HUES6 (cell line): ENCODE results near the gene NEUROG1.
"Not testable (repeated sequence)": the region's sequence is repeated elsewhere in the genome, so short reads cannot be mapped to it uniquely, and the experiment has no call there.

Experiments used
- H3K27ac ChIP-seq: 2 replicates; pipeline ENCODE4 v1.7.0; 2013; ENCODE audit warnings: low read depth, mild to moderate bottlenecking, low read length, inconsistent platforms
- H3K27me3 ChIP-seq: 2 replicates; pipeline ENCODE4 v1.6.1; 2013; ENCODE audit warnings: low read length; ENCODE audit not compliant: control insufficient read depth, insufficient read depth
- H3K36me3 ChIP-seq: 2 replicates; pipeline ENCODE4 v1.6.1; 2013; ENCODE audit warnings: low read length; ENCODE audit not compliant: control insufficient read depth, insufficient read depth
- H3K4me1 ChIP-seq: 2 replicates; pipeline ENCODE4 v1.6.1; 2013; ENCODE audit warnings: low read length; ENCODE audit not compliant: control insufficient read depth, insufficient read depth
- H3K4me3 ChIP-seq: 2 replicates; pipeline ENCODE4 v1.5.1; 2013; ENCODE audit warnings: low read depth, low read length
- H3K9ac ChIP-seq: one replicate; pipeline ENCODE4 v1.6.1; 2013; ENCODE audit warnings: mild to moderate bottlenecking, low read length
- H3K9me3 ChIP-seq: 2 replicates; pipeline ENCODE4 v1.6.1; 2013; ENCODE audit warnings: low read depth, low read length; ENCODE audit not compliant: control insufficient read depth, insufficient read depth

Gene NEUROG1

DNA sequence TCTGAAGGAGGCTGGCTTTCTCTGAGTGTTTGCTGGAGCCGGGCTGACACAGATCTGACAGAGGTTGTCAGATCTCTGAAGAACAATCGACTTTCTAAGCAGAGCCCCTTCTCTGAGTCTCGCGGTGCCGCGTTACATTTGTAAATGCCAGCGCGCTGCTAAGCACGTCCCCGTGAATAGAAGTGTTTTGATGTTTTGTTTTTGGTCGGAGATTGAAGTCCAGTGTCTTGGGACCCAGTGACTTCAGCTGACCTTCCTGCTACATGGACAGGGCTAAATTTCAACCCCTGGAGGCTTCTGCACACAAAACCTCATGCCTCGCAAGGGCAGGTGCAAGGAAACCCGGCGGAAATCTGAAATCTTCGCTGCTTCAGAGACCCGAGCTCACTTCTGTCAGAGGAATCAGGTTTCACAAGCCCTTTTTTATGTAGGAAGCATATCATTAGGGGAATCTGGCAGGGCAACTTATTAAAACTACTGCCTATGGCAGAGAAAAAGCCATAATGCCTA, 27.2 kb downstream of the NEUROG1 start:
- H3K27me3 ChIP-seq, result peaks cover 87% of the 10 kb centered on the region

DNA sequence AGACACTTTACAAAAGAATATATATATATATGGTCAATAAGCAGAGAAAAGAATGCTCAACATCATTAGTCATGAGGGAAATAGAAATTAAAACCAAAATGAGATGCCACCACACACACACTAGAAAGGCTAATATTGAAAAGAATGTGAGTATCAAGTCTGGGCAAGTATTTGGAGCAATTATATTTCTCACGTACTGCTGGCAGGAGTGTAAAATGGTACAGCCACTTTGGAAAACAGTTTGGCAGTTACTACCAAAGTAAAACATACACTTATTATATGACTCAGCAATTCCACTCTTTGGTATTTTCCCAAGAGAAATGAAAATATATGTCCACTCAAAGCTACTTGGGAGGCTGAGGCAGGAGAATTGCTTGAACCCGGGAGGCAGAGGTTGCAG, 29.8 kb downstream of the NEUROG1 start:
- Histone ChIP-seq H3K9me3 (no peaks in the 10 kb centered on the region), H3K4me1 (peaks cover 3% of the 10 kb centered on the region; the same call in 1 of the 2 replicates), H3K36me3 (no peaks in the 10 kb centered on the region), H3K27ac (no peak overlapping the region), H3K9ac (no peak overlapping the region), H3K4me3 (no peak overlapping the region), H3K27me3 (peaks cover 97% of the 10 kb centered on the region)

More for the DNA sequence above, 27.2 kb downstream of the NEUROG1 start:
- Histone ChIP-seq H3K27ac (no peak overlapping the region), H3K9me3 (no peaks in the 10 kb centered on the region), H3K36me3 (no peaks in the 10 kb centered on the region), H3K9ac (no peak overlapping the region), H3K4me3 (peak overlapping the region; percentile 35; the same call in 1 of the 2 replicates), H3K4me1 (peaks cover 3% of the 10 kb centered on the region; the same call in 1 of the 2 replicates)

DNA sequence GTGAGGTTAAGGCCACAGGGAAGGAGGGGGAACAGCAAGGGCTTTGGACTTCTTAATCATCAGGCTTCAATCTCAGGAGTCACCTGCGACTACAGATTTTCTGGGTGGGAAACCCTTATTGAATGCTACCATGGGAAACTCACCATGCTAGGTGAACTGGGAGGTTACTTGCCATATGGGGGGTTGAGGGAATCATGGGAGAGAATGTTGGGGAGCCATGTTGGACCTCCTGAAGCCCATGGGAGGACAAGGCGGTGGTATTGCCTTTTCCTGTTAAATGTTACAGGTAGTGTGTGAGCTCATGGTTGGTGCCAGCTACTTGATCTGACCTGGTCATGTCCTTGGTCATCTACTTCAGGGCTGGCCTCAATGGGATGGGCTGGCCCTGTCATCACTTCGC, 31.4 kb downstream of the NEUROG1 start:
- peaks cover 3% of the 10 kb centered on the region; the same call in 1 of the 2 replicates for H3K4me1 ChIP-seq
- H3K4me3 ChIP-seq, result no peak overlapping the region
- H3K27me3 ChIP-seq, result peaks cover 92% of the 10 kb centered on the region
- H3K9ac ChIP-seq, result no peak overlapping the region
- no peaks in the 10 kb centered on the region for H3K9me3 ChIP-seq
- no peak overlapping the region for H3K27ac ChIP-seq
- no peaks in the 10 kb centered on the region for H3K36me3 ChIP-seq

DNA sequence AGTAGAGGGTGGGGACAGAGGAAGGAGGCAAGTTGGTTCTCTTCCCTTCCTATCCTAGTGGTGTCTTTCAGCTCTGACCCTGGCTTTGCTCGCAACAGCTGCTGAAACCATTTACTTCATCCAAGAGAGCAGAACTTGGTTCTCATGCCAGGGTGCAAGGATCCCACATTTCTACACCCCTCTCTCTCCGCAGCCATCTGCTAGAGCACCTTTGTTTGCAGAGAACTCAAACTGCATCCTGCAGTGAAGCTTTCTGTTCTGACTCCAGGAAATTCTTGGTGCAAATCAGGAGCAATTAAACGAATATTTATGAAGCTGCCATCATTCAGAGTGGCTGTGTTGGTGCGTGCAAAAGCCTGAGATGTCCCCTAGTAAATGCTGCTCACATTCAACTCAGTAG, 31.9 kb downstream of the NEUROG1 start:
- Histone ChIP-seq H3K4me1 (peaks cover 4% of the 10 kb centered on the region; the same call in 1 of the 2 replicates), H3K4me3 (no peak overlapping the region), H3K27me3 (peaks cover 92% of the 10 kb centered on the region), H3K36me3 (no peaks in the 10 kb centered on the region), H3K9me3 (no peaks in the 10 kb centered on the region), H3K27ac (no peak overlapping the region), H3K9ac (no peak overlapping the region)

DNA sequence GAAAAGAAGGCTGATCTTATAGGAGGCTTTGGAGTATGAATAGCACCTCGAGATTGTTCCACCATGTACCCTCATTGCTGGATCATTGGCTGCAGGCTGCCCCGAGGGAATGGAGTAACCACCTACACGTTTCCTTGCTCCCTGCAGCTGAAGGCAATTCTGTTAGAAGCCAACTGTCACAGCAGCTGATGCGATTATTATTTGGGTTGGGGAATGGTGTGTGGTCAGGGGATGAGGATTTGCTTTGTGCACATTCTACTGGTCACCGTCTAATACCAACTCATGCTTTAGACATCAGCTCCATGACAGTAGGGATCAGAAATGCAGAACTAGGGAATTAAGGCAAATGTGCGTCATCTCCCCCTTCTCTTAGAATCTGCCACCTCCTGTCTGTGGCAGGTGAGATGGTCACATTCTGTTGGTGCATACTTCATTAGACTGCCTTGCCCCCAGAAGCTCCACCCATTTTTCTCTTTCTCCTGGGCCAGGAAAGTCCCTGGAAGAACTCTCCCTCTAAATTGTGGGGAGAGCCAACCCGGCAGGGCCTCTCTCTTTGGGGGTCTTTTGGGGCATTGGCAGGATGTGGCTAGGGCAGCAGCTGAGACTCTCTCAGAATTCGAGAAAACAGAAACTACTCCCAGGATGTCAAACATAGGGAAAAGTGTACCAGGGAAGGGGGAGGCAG, 32.8 kb downstream of the NEUROG1 start:
- Histone ChIP-seq H3K4me1 (peaks cover 12% of the 10 kb centered on the region), H3K27ac (no peak overlapping the region), H3K4me3 (no peak overlapping the region), H3K9ac (no peak overlapping the region), H3K9me3 (no peaks in the 10 kb centered on the region), H3K27me3 (peaks cover 92% of the 10 kb centered on the region), H3K36me3 (no peaks in the 10 kb centered on the region)

DNA sequence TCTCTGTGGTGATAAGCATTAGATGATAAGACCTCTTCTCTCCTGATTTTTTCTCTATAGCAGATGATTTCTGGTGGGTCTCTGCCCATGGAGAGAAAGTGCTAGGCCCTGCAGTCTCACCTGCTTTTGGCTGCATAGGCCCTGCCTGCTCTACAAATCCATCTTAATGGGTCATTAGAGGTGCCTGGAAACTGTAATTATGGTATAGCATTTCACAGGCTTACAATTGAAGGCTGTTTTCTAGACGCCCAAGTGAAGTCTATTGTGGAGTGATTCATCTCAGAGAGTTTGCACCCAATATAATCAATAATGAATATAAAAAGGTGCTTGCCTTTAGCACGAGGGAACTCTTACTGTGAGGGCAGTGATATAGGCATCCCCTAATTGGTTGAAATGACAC, 33.8 kb downstream of the NEUROG1 start:
- H3K4me1 ChIP-seq, result peaks cover 10% of the 10 kb centered on the region
- H3K9me3 ChIP-seq, result no peaks in the 10 kb centered on the region
- peaks cover 92% of the 10 kb centered on the region for H3K27me3 ChIP-seq
- H3K27ac ChIP-seq, result no peak overlapping the region
- no peak overlapping the region for H3K9ac ChIP-seq
- no peaks in the 10 kb centered on the region for H3K36me3 ChIP-seq
- H3K4me3 ChIP-seq, result no peak overlapping the region

DNA sequence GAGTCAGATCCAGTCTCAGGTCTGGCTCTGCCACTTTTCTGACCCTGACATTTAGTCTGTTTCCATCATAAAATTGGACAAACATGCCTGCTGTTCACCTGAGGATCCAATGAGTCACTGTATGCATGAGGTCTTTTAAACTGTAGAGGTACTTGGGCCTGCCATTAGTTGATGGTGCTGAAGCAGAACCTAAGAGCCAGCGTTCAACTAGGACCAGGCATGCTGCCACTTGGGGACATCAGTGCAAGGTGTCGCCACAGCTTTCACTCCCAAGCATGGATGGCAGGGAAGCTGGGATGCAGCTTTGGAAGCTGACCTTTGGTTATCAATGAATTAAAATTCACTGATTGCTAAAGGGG, 37.1 kb downstream of the NEUROG1 start:
- H3K9ac ChIP-seq, result no peak overlapping the region
- no peak overlapping the region for H3K4me3 ChIP-seq
- no peaks in the 10 kb centered on the region for H3K36me3 ChIP-seq
- peaks cover 14% of the 10 kb centered on the region for H3K4me1 ChIP-seq
- H3K9me3 ChIP-seq, result no peaks in the 10 kb centered on the region
- peaks cover 95% of the 10 kb centered on the region for H3K27me3 ChIP-seq
- no peak overlapping the region for H3K27ac ChIP-seq

DNA sequence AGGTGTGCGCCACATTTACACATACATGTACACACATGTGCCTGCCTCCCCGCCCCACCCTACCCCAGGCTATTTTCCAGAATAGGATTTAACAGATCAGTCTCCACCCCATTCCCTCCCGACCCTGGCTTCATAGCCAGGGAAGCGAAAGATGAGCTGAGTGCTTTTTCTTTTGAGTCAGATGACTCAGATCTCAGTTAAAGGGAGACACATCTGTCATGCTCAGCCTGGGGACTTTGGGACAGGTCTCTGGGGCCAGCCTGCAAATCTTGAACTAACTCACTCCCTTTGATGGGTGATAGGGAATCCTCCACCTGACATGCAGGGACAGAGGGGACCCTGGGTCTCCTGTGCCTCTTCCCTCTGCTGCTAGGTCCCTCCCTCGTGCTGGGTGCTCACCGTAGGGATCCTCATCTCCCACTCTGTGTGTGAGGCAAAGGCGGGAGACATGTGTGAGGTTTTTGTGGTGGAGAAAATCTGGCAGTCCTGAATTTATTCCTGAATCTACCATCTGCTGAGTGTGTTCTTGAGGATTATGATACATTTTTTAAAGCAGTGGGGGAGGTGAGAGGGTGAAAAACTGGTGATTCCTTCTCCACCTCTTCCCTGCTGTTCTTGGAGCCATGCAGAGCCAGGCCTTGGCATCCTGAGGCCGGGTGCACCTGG, 37.7 kb downstream of the NEUROG1 start:
- peaks cover 16% of the 10 kb centered on the region for H3K4me1 ChIP-seq
- H3K27ac ChIP-seq, result no peak overlapping the region
- H3K36me3 ChIP-seq, result no peaks in the 10 kb centered on the region
- no peak overlapping the region for H3K4me3 ChIP-seq
- no peak overlapping the region for H3K9ac ChIP-seq
- no peaks in the 10 kb centered on the region for H3K9me3 ChIP-seq
- H3K27me3 ChIP-seq, result peaks cover 95% of the 10 kb centered on the region

DNA sequence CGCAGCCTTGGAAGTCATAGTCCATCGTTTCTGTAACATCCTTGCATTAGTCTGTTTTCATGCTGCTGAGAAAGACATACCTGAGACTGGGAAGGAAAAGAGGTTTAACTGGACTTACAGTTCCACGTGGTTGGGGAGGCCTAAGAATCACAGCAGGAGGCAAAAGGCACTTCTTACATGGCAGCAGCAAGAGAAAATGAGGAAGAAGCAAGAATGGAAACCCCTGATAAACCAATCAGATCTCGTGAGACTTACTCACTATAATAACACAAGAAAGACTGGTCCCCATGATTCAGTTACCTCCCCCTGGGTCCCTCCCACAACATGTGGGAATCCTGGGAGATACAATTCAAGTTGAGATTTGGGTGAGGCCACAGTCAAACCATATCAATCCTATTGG, 40.2 kb downstream of the NEUROG1 start:
- H3K9ac ChIP-seq, H3K9me3 ChIP-seq, H3K4me3 ChIP-seq, H3K27ac ChIP-seq, H3K36me3 ChIP-seq: not testable (repeated sequence)
- Histone ChIP-seq H3K27me3 (peaks cover 97% of the 10 kb centered on the region), H3K4me1 (peaks cover 28% of the 10 kb centered on the region)

DNA sequence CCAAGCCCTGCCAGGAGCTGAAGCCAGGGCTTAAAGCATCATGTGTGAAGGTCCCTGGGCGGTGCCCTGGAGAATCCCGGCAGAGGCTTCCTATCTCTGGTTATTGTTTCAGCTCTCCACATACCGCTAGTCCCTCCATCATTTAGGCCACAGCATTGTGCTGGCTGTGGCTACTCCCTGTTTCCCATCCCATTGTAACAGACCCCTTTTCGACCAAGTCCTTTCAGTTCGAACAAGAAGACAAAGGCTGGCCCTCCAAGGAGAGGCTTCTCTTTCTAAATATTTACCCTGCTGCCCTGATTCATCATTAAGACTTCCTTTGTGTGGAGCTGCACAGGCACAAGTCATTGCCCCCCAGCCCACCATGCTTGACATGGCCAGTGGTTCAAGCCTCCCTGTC, 41.6 kb downstream of the NEUROG1 start:
- H3K4me3 ChIP-seq, result no peak overlapping the region

DNA sequence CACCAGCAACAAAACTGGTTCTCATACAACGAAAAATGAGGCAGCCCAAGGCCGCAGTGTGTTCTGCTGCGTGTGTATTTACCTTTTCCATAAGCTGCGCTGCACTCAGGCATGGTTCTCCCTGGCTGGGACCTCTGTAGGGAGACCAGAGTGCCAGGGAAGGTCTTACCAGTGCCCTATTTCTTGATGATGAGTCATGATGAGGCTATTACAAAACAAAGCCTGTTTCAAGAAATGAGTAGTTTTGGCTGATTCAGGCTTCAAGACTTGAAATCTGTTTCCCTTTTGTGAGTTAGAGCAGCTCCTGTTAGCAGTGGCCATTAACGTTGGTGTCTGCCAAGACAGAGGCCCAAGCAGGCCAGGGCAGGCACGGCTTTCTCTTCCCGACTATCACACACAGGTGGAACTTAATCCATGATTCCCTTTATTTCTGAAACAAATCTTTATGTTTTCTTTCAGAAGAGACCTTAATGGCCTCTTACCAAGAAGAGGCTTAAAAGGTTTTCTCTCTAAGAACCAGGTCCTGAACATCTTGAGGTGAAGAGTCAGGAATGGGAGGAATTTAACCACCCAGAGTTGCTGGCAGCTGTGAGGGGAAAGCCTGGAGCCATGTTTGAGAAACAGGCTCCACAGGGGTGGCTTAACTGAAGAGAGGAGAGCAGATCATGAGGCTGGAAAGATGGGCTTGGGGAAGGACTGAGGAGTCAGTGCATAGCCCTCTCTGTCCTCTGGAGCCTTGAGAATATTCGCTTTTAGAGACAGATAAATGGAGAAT, 42.2 kb downstream of the NEUROG1 start:
- no peaks in the 10 kb centered on the region for H3K9me3 ChIP-seq
- H3K36me3 ChIP-seq, result no peaks in the 10 kb centered on the region
- peaks cover 100% of the 10 kb centered on the region for H3K27me3 ChIP-seq
- H3K9ac ChIP-seq, result no peak overlapping the region
- no peak overlapping the region for H3K4me3 ChIP-seq
- H3K4me1 ChIP-seq, result peaks cover 38% of the 10 kb centered on the region
- H3K27ac ChIP-seq, result no peak overlapping the region

More for the DNA sequence above, 41.6 kb downstream of the NEUROG1 start:
- no peak overlapping the region for H3K27ac ChIP-seq
- H3K36me3 ChIP-seq, result no peaks in the 10 kb centered on the region
- H3K9me3 ChIP-seq, result no peaks in the 10 kb centered on the region
- peaks cover 40% of the 10 kb centered on the region for H3K4me1 ChIP-seq
- H3K27me3 ChIP-seq, result peaks cover 100% of the 10 kb centered on the region
- no peak overlapping the region for H3K9ac ChIP-seq
